ENCODE measurements around the gene SASH1.

DNA sequence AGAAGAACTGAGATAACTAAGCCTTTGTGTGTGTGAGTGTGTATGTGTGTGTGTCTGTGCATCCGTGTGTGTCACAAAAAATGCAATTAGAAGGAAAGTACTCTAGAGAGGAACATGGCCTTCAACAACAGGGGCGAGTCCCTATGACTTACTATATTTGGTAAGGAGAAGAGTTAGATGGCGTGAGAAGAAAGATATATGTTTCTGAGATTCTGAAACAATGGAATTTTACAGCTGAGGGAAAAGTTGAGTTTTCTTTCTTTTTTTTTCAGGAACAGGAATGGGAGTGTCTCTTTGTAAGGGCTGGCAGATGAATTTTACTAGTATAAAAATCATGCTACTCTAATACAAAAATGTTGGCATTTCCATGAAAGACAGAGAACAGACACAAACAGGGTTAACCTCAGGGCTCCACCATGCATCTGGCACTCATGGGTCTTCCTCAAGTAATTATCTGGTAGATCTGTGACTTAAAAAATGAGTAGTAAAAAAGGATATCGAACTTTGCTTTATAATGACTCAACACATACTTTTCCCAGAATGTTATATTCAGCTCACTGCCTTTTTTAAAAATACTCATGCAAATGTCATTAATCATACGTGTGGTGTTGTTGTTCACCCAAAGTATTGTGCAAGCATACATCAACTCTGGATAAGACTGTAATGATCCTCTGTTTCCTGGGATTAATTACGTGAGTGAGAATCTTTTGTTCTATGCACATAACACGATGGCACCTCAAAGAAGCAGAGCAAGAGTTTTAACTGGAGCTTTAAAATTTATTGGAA lies 12.8 kb upstream of the SASH1 start:
- TF ChIP-seq ZNF530 (tag by site-specific recombination; IDR thresholded peaks at IDR 0.05; ENCODE audit: low read depth) = no peak
- no peak for TF ChIP-seq CTCF (tag by site-specific recombination; IDR thresholded peaks at IDR 0.05)
- TF ChIP-seq, protein P1, sequence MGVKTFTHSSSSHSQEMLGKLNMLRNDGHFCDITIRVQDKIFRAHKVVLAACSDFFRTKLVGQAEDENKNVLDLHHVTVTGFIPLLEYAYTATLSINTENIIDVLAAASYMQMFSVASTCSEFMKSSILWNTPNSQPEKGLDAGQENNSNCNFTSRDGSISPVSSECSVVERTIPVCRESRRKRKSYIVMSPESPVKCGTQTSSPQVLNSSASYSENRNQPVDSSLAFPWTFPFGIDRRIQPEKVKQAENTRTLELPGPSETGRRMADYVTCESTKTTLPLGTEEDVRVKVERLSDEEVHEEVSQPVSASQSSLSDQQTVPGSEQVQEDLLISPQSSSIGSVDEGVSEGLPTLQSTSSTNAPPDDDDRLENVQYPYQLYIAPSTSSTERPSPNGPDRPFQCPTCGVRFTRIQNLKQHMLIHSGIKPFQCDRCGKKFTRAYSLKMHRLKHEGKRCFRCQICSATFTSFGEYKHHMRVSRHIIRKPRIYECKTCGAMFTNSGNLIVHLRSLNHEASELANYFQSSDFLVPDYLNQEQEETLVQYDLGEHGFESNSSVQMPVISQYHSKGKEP (tag by site-specific recombination; IDR thresholded peaks at IDR 0.05) = no peak

All from HEK293 (cell line).